ENCODE data around the gene GSTM4. TPM values are rescaled to one million over a fixed set of nuclear protein-coding genes. Genes with fewer than 3 reads are reported as not detected.

The GSTM4 gene
- polyA plus RNA-seq, 1 donor: 68.4 TPM

GRCh38 chr1:109624201-109625010 is 31.5 kb upstream of the GSTM4 start:
- WGBS (ENCODE audit: insufficient coverage, low lambda C conversion rate): no CpG with 5 or more reads among the region's 17 CpGs
- H3K36me3 ChIP-seq (ENCODE audit: control insufficient read depth, insufficient read depth, low read length): peaks cover 37% of the 10 kb centered on the region
- H3K4me1 ChIP-seq (ENCODE audit: control insufficient read depth, insufficient read depth, low read length): peaks cover 22% of the 10 kb centered on the region
- no peaks in the 10 kb centered on the region for H3K9me3 ChIP-seq (ENCODE audit: control insufficient read depth, low read depth, low read length)
- DNase-seq: no peak
- no peak overlapping the region for H3K4me3 ChIP-seq (ENCODE audit: low read length)
- H3K27ac ChIP-seq (ENCODE audit: low read length): no peak overlapping the region
- no peaks in the 10 kb centered on the region for H3K27me3 ChIP-seq (ENCODE audit: control insufficient read depth, insufficient read depth, low read length)

GRCh38 chr1:109625176-109625575 is 30.7 kb upstream of the GSTM4 start:
- no peak for DNase-seq
- Histone ChIP-seq H3K27me3 (ENCODE audit: control insufficient read depth, insufficient read depth, low read length) (no peaks in the 10 kb centered on the region), H3K9me3 (ENCODE audit: control insufficient read depth, low read depth, low read length) (no peaks in the 10 kb centered on the region), H3K27ac (ENCODE audit: low read length) (no peak overlapping the region), H3K4me1 (ENCODE audit: control insufficient read depth, insufficient read depth, low read length) (peaks cover 21% of the 10 kb centered on the region), H3K36me3 (ENCODE audit: control insufficient read depth, insufficient read depth, low read length) (peaks cover 45% of the 10 kb centered on the region), H3K4me3 (ENCODE audit: low read length) (no peak overlapping the region)
- no CpG with 5 or more reads among the region's 16 CpGs for WGBS (ENCODE audit: insufficient coverage, low lambda C conversion rate)

- H3K27ac ChIP-seq (ENCODE audit: low read length): no peak overlapping the region
- H3K9me3 ChIP-seq (ENCODE audit: control insufficient read depth, low read depth, low read length): no peaks in the 10 kb centered on the region
- H3K4me1 ChIP-seq (ENCODE audit: control insufficient read depth, insufficient read depth, low read length): peaks cover 21% of the 10 kb centered on the region
- no peak overlapping the region for H3K4me3 ChIP-seq (ENCODE audit: low read length)
- WGBS (ENCODE audit: insufficient coverage, low lambda C conversion rate): no CpG with 5 or more reads among the region's 32 CpGs
- no peak for DNase-seq
- H3K27me3 ChIP-seq (ENCODE audit: control insufficient read depth, insufficient read depth, low read length): no peaks in the 10 kb centered on the region
- H3K36me3 ChIP-seq (ENCODE audit: control insufficient read depth, insufficient read depth, low read length): peaks cover 50% of the 10 kb centered on the region
Measured at GRCh38 chr1:109625601-109626560, 30.0 kb upstream of the GSTM4 start.

GRCh38 chr1:109626682-109627408 is 29.1 kb upstream of the GSTM4 start:
- no peak overlapping the region for H3K4me3 ChIP-seq (ENCODE audit: low read length)
- no CpG with 5 or more reads among the region's 21 CpGs for WGBS (ENCODE audit: insufficient coverage, low lambda C conversion rate)
- no peak overlapping the region for H3K27ac ChIP-seq (ENCODE audit: low read length)
- DNase-seq: no peak
- no peaks in the 10 kb centered on the region for H3K27me3 ChIP-seq (ENCODE audit: control insufficient read depth, insufficient read depth, low read length)
- H3K4me1 ChIP-seq (ENCODE audit: control insufficient read depth, insufficient read depth, low read length): peaks cover 16% of the 10 kb centered on the region
- H3K36me3 ChIP-seq (ENCODE audit: control insufficient read depth, insufficient read depth, low read length): peaks cover 59% of the 10 kb centered on the region
- no peaks in the 10 kb centered on the region for H3K9me3 ChIP-seq (ENCODE audit: control insufficient read depth, low read depth, low read length)

GRCh38 chr1:109627692-109628399 is 28.1 kb upstream of the GSTM4 start:
- H3K36me3 ChIP-seq (ENCODE audit: control insufficient read depth, insufficient read depth, low read length): peaks cover 64% of the 10 kb centered on the region
- H3K27me3 ChIP-seq (ENCODE audit: control insufficient read depth, insufficient read depth, low read length): no peaks in the 10 kb centered on the region
- H3K27ac ChIP-seq (ENCODE audit: low read length): no peak overlapping the region
- no peak overlapping the region for H3K4me3 ChIP-seq (ENCODE audit: low read length)
- DNase-seq: no peak
- H3K9me3 ChIP-seq (ENCODE audit: control insufficient read depth, low read depth, low read length): no peaks in the 10 kb centered on the region
- peaks cover 6% of the 10 kb centered on the region for H3K4me1 ChIP-seq (ENCODE audit: control insufficient read depth, insufficient read depth, low read length)
- WGBS (ENCODE audit: insufficient coverage, low lambda C conversion rate): no CpG with 5 or more reads among the region's 23 CpGs

GRCh38 chr1:109628540-109629321 is 27.2 kb upstream of the GSTM4 start:
- no peak for DNase-seq
- no CpG with 5 or more reads among the region's 23 CpGs for WGBS (ENCODE audit: insufficient coverage, low lambda C conversion rate)
- Histone ChIP-seq H3K27ac (ENCODE audit: low read length) (no peak overlapping the region), H3K27me3 (ENCODE audit: control insufficient read depth, insufficient read depth, low read length) (no peaks in the 10 kb centered on the region), H3K9me3 (ENCODE audit: control insufficient read depth, low read depth, low read length) (no peaks in the 10 kb centered on the region), H3K36me3 (ENCODE audit: control insufficient read depth, insufficient read depth, low read length) (peaks cover 67% of the 10 kb centered on the region), H3K4me3 (ENCODE audit: low read length) (no peak overlapping the region), H3K4me1 (ENCODE audit: control insufficient read depth, insufficient read depth, low read length) (peaks cover 6% of the 10 kb centered on the region)

- no peak for DNase-seq
Measured at GRCh38 chr1:109629372-109630030, 26.4 kb upstream of the GSTM4 start.

GRCh38 chr1:109630081-109630897 is 25.6 kb upstream of the GSTM4 start:
- Histone ChIP-seq H3K9me3 (ENCODE audit: control insufficient read depth, low read depth, low read length) (no peaks in the 10 kb centered on the region), H3K27me3 (ENCODE audit: control insufficient read depth, insufficient read depth, low read length) (no peaks in the 10 kb centered on the region), H3K27ac (ENCODE audit: low read length) (no peak overlapping the region), H3K4me1 (ENCODE audit: control insufficient read depth, insufficient read depth, low read length) (no peaks in the 10 kb centered on the region), H3K4me3 (ENCODE audit: low read length) (no peak overlapping the region), H3K36me3 (ENCODE audit: control insufficient read depth, insufficient read depth, low read length) (peaks cover 66% of the 10 kb centered on the region)
- DNase-seq: no peak
- 100% methylated on average over 1 of the region's 30 CpGs for WGBS (ENCODE audit: insufficient coverage, low lambda C conversion rate)

More at GRCh38 chr1:109629372-109630030, 26.4 kb upstream of the GSTM4 start:
- Histone ChIP-seq H3K9me3 (ENCODE audit: control insufficient read depth, low read depth, low read length) (no peaks in the 10 kb centered on the region), H3K4me1 (ENCODE audit: control insufficient read depth, insufficient read depth, low read length) (peaks cover 2% of the 10 kb centered on the region), H3K27me3 (ENCODE audit: control insufficient read depth, insufficient read depth, low read length) (no peaks in the 10 kb centered on the region), H3K27ac (ENCODE audit: low read length) (no peak overlapping the region), H3K36me3 (ENCODE audit: control insufficient read depth, insufficient read depth, low read length) (peaks cover 67% of the 10 kb centered on the region), H3K4me3 (ENCODE audit: low read length) (no peak overlapping the region)
- no CpG with 5 or more reads among the region's 10 CpGs for WGBS (ENCODE audit: insufficient coverage, low lambda C conversion rate)

Measured in large intestine (tissue), 3 donors.